NCI-H1092 (cell line): ENCODE data around the gene WNT1.

Experiments used
- DNase-seq: peaks from one replicate; lab custom pipeline; 2025; lab: John Stamatoyannopoulos, UW

Gene WNT1

GRCh38 chr12:48978291-48978740 is at the start of gene WNT1:
TSS of gene WNT1 (plus strand) at chr12:48978322. CDS start at chr12:48978651, 329 bp downstream.
- DNase-seq: no peak

GRCh38 chr12:48929551-48929950 is 48.6 kb upstream of the WNT1 start:
- no peak for DNase-seq

- DNase-seq: no peak
Observed at GRCh38 chr12:48930475-48930874, 47.6 kb upstream of the WNT1 start.

GRCh38 chr12:48932878-48933277 is 45.2 kb upstream of the WNT1 start:
- no peak for DNase-seq

GRCh38 chr12:48933664-48934311 is 44.3 kb upstream of the WNT1 start:
- no peak for DNase-seq

GRCh38 chr12:48934312-48934706 is 43.8 kb upstream of the WNT1 start:
- no peak for DNase-seq

GRCh38 chr12:48936379-48936979 is 41.6 kb upstream of the WNT1 start:
- DNase-seq: peak; percentile 43

- no peak for DNase-seq
Observed at GRCh38 chr12:48937170-48937569, 41.0 kb upstream of the WNT1 start.

GRCh38 chr12:48938805-48939204 is 39.3 kb upstream of the WNT1 start:
- DNase-seq: no peak

GRCh38 chr12:48940181-48940580 is 37.9 kb upstream of the WNT1 start:
- DNase-seq: no peak

GRCh38 chr12:48943221-48943620 is 34.9 kb upstream of the WNT1 start:
- no peak for DNase-seq

GRCh38 chr12:48946205-48946604 is 31.9 kb upstream of the WNT1 start:
- DNase-seq: no peak

GRCh38 chr12:48946943-48947342 is 31.2 kb upstream of the WNT1 start:
- DNase-seq: no peak

- no peak for DNase-seq
Observed at GRCh38 chr12:48947727-48948126, 30.4 kb upstream of the WNT1 start.

- no peak for DNase-seq
Observed at GRCh38 chr12:48952691-48953090, 25.4 kb upstream of the WNT1 start.

GRCh38 chr12:48954061-48954460 is 24.1 kb upstream of the WNT1 start:
- DNase-seq: no peak

- DNase-seq: no peak
Observed at GRCh38 chr12:48954841-48955501, 23.2 kb upstream of the WNT1 start.

- DNase-seq: no peak
Observed at GRCh38 chr12:48956279-48957140, 21.6 kb upstream of the WNT1 start.

GRCh38 chr12:48957141-48958048 is 20.7 kb upstream of the WNT1 start, which contains the start of gene ARF3:
TSS of gene ARF3 (minus strand) at chr12:48957487. CDS start at chr12:48941095, 16,392 bp downstream.
- peak; percentile 88 for DNase-seq

GRCh38 chr12:48958049-48958388 is 20.1 kb upstream of the WNT1 start:
- DNase-seq: no peak

GRCh38 chr12:48960834-48961233 is 17.3 kb upstream of the WNT1 start:
- no peak for DNase-seq
